SW 1271 (cell line): Measurements from ENCODE around the gene TBC1D8B.

Experiments
- DNase-seq, 2 experiments: peaks; one replicate each; lab custom pipeline; 2025; lab: John Stamatoyannopoulos, UW

Gene TBC1D8B

GRCh38 chrX:106898462-106898861 is 96.0 kb downstream of the TBC1D8B start:
- DNase-seq, result peak in 1 of 2 experiments; percentile 26

GRCh38 chrX:106899276-106899675 is 96.8 kb downstream of the TBC1D8B start:
- DNase-seq, result no peak

GRCh38 chrX:106899841-106900240 is 97.4 kb downstream of the TBC1D8B start:
- no peak for DNase-seq

GRCh38 chrX:106901341-106901740 is 98.9 kb downstream of the TBC1D8B start:
- DNase-seq, result no peak

- DNase-seq, result no peak
Measured at GRCh38 chrX:106901781-106902219, 99.3 kb downstream of the TBC1D8B start.

- DNase-seq, result no peak
Measured at GRCh38 chrX:106902684-106903083, 100.2 kb downstream of the TBC1D8B start.

- DNase-seq, result no peak
Measured at GRCh38 chrX:106903291-106903824, 100.9 kb downstream of the TBC1D8B start, which contains the start of gene RIPPLY1. RIPPLY1 (minus strand) TSS chrX:106903341; CDS start chrX:106903287, 54 bp downstream.

- no peak for DNase-seq
Measured at GRCh38 chrX:106903856-106904528, 101.5 kb downstream of the TBC1D8B start.

- no peak for DNase-seq
Measured at GRCh38 chrX:106905064-106905708, 102.7 kb downstream of the TBC1D8B start.

- no peak for DNase-seq
Measured at GRCh38 chrX:106906361-106906760, 103.9 kb downstream of the TBC1D8B start.

- no peak for DNase-seq
Measured at GRCh38 chrX:106912864-106913263, 110.4 kb downstream of the TBC1D8B start.

- peak in 1 of 2 experiments; percentile 27 for DNase-seq
Measured at GRCh38 chrX:106917830-106918500, 115.5 kb downstream of the TBC1D8B start.

- DNase-seq, result no peak
Measured at GRCh38 chrX:106919932-106920452, 117.5 kb downstream of the TBC1D8B start, which contains the start of gene CLDN2. CLDN2 (plus strand) TSS chrX:106920402; CDS start chrX:106928229, 7,827 bp downstream.

GRCh38 chrX:106921637-106922036 is 119.2 kb downstream of the TBC1D8B start:
- DNase-seq, result no peak
